Measurements from ENCODE around the gene FAM174B.
A peak's percentile ranks its signal among the peaks of the same experiment; 100 is the strongest.

Gene FAM174B

GRCh38 chr15:92664178-92664900 lies 8.8 kb upstream of the FAM174B start:
- ATAC-seq = no peak

GRCh38 chr15:92663250-92663951 lies 7.8 kb upstream of the FAM174B start:
- ATAC-seq = peak; percentile 75 to 80

GRCh38 chr15:92662762-92663161 lies 7.2 kb upstream of the FAM174B start:
- peak; percentile 59 to 61 for ATAC-seq

- ATAC-seq = no peak
Measured at GRCh38 chr15:92661956-92662355, 6.4 kb upstream of the FAM174B start.

- no peak for ATAC-seq
Measured at GRCh38 chr15:92661069-92661468, 5.5 kb upstream of the FAM174B start.

- no peak for ATAC-seq
Measured at GRCh38 chr15:92657486-92657885, 1.9 kb upstream of the FAM174B start.

- ATAC-seq = no peak
Measured at GRCh38 chr15:92656089-92656488, 514 bp upstream of the FAM174B start.

- no peak for ATAC-seq
Measured at GRCh38 chr15:92654662-92655061, 913 bp downstream of the FAM174B start.

GRCh38 chr15:92653836-92654539 lies 1.6 kb downstream of the FAM174B start:
- ATAC-seq = no peak

- ATAC-seq = no peak
Measured at GRCh38 chr15:92653366-92653765, 2.2 kb downstream of the FAM174B start.

GRCh38 chr15:92652576-92652966 lies 3.0 kb downstream of the FAM174B start:
- no peak for ATAC-seq

GRCh38 chr15:92651877-92652575 lies 3.5 kb downstream of the FAM174B start:
- no peak for ATAC-seq

GRCh38 chr15:92650966-92651365 lies 4.6 kb downstream of the FAM174B start:
- ATAC-seq = no peak

GRCh38 chr15:92650256-92650655 lies 5.3 kb downstream of the FAM174B start:
- ATAC-seq = no peak

- ATAC-seq = no peak
Measured at GRCh38 chr15:92648190-92648875, 7.2 kb downstream of the FAM174B start.

- ATAC-seq = no peak
Measured at GRCh38 chr15:92647467-92648163, 8.0 kb downstream of the FAM174B start.

GRCh38 chr15:92646216-92646615 lies 9.4 kb downstream of the FAM174B start:
- ATAC-seq = no peak

- no peak for ATAC-seq
Measured at GRCh38 chr15:92645731-92646130, 9.8 kb downstream of the FAM174B start.

GRCh38 chr15:92645051-92645631 lies 10.4 kb downstream of the FAM174B start:
- ATAC-seq = no peak

GRCh38 chr15:92643849-92644815 lies 11.4 kb downstream of the FAM174B start:
- no peak for ATAC-seq
